CD14-positive monocyte (primary cell): ENCODE results near the gene PCDHA6. TPM values are rescaled to one million over a fixed set of nuclear protein-coding genes. Genes with fewer than 3 reads are reported as not detected.

Source experiments
- DNase-seq, 3 donors: peaks; one replicate each; pipeline ENCODE4 v3.0.0-alpha.2; 2011 to 2022
- H2AFZ ChIP-seq: 2 replicates; pipeline ENCODE4 v1.6.0; 2012; ENCODE audit warnings: mild to moderate bottlenecking, low read depth, low read length, inconsistent platforms; ENCODE audit not compliant: insufficient read depth, poor library complexity, severe bottlenecking
- H3K27ac ChIP-seq, 2 donors: 1 replicate in 1 of 2; 2 replicates in 1 of 2; pipeline ENCODE4 v1.5.1; 2012 to 2013; ENCODE audit warnings: low read length in 2 of 2, control low read depth in 1 of 2, inconsistent platforms in 1 of 2, low read depth in 1 of 2, mild to moderate bottlenecking in 1 of 2
- H3K27me3 ChIP-seq, 2 donors: one replicate each; pipeline versions ENCODE4 v1.6.0 to v1.6.1; 2011 to 2013; ENCODE audit warnings: low read length in 2 of 2; ENCODE audit not compliant: control insufficient read depth in 2 of 2, insufficient read depth in 2 of 2
- H3K36me3 ChIP-seq, 2 donors: replicated peaks in 1 of 2; 1 replicate in 1 of 2; 2 replicates in 1 of 2; pipeline versions ENCODE4 v1.5.1 to v1.6.1; 2012 to 2013; ENCODE audit warnings: low read length in 2 of 2, control low read depth in 1 of 2, inconsistent platforms in 1 of 2, mild to moderate bottlenecking in 1 of 2; ENCODE audit not compliant: insufficient read depth in 2 of 2, control insufficient read depth in 1 of 2
- H3K4me1 ChIP-seq, 2 donors: 1 replicate in 1 of 2; 2 replicates in 1 of 2; pipeline versions ENCODE4 v1.5.1 to v1.6.1; 2012 to 2013; ENCODE audit warnings: low read length in 2 of 2, control low read depth in 1 of 2, inconsistent platforms in 1 of 2, mild to moderate bottlenecking in 1 of 2, moderate library complexity in 1 of 2; ENCODE audit not compliant: insufficient read depth in 2 of 2, control insufficient read depth in 1 of 2
- H3K4me2 ChIP-seq: replicated peaks from 2 replicates; pipeline ENCODE3; 2012; ENCODE audit warnings: low read length, moderate library complexity, mild to moderate bottlenecking; ENCODE audit not compliant: poor library complexity, severe bottlenecking; ENCODE audit errors: extremely low read depth
- H3K4me3 ChIP-seq, 3 experiments: fragments of 200-600 bp in 1 of 3; sonication (generic) in 1 of 3; replicated peaks in 1 of 3; 1 replicate in 2 of 3; 2 replicates in 1 of 3; pipeline ENCODE4 v1.5.1; 2011 to 2013; ENCODE audit warnings: low read length in 3 of 3, mild to moderate bottlenecking in 3 of 3, control low read depth in 2 of 3, low read depth in 2 of 3, inconsistent platforms in 1 of 3, moderate library complexity in 1 of 3
- H3K79me2 ChIP-seq: 2 replicates; pipeline ENCODE4 v1.6.0; 2012; ENCODE audit warnings: mild to moderate bottlenecking, control low read depth, inconsistent platforms, low read length, moderate library complexity; ENCODE audit not compliant: insufficient read depth
- H3K9ac ChIP-seq: 2 replicates; pipeline ENCODE4 v1.6.0; 2017; ENCODE audit warnings: low read length, mild to moderate bottlenecking; ENCODE audit not compliant: insufficient read depth, poor library complexity, severe bottlenecking
- H3K9me3 ChIP-seq, 2 donors: replicated peaks in 1 of 2; 1 replicate in 1 of 2; 2 replicates in 1 of 2; pipeline versions ENCODE4 v1.5.1 to v1.6.1; 2012 to 2013; ENCODE audit warnings: low read length in 2 of 2, control low read depth in 1 of 2; ENCODE audit not compliant: control insufficient read depth in 1 of 2, insufficient read depth in 1 of 2
- H4K20me1 ChIP-seq: 2 replicates; pipeline ENCODE4 v1.6.0; 2012; ENCODE audit warnings: mild to moderate bottlenecking, low read length, control low read depth, moderate library complexity; ENCODE audit not compliant: insufficient read depth
- H3K27ac Mint-ChIP-seq, 7 donors: one replicate each; pipeline ENCODE4 v1.8.0; 2020; ENCODE audit warnings: mild to moderate bottlenecking in 7 of 7, mixed read lengths in 7 of 7, moderate library complexity in 6 of 7, inconsistent platforms in 2 of 7
- H3K27me3 Mint-ChIP-seq, 3 donors: one replicate each; pipeline ENCODE4 v1.8.0; 2021 to 2022; ENCODE audit warnings: low read depth in 3 of 3, mild to moderate bottlenecking in 3 of 3, mixed read lengths in 3 of 3, moderate library complexity in 3 of 3, inconsistent platforms in 1 of 3
- H3K36me3 Mint-ChIP-seq, 2 donors: one replicate each; pipeline ENCODE4 v1.8.0; 2020; ENCODE audit warnings: mixed read lengths in 2 of 2, inconsistent platforms in 1 of 2, mild to moderate bottlenecking in 1 of 2
- H3K4me1 Mint-ChIP-seq: one replicate; pipeline ENCODE4 v1.8.0; 2020; ENCODE audit warnings: mild to moderate bottlenecking, mixed read lengths
- H3K4me3 Mint-ChIP-seq, 2 donors: one replicate each; pipeline ENCODE4 v1.8.0; 2020; ENCODE audit warnings: mild to moderate bottlenecking in 2 of 2, mixed read lengths in 2 of 2, moderate library complexity in 1 of 2
- H3K9me3 Mint-ChIP-seq, 7 donors: one replicate each; pipeline ENCODE4 v1.8.0; 2020 to 2022; ENCODE audit warnings: mixed read lengths in 7 of 7, mild to moderate bottlenecking in 6 of 7, moderate library complexity in 6 of 7, inconsistent platforms in 2 of 7
- WGBS: methylation state at CpG from one replicate; pipeline ENCODE4 v1.1.5; 2013; ENCODE audit warnings: missing lambda C conversion rate; ENCODE audit not compliant: insufficient coverage; 5-methylcytosine and 5-hydroxymethylcytosine counted together
- intact Hi-C, 2 donors: fragments of 100-400 bp; cut with micrococcal nuclease; formaldehyde crosslinking; loops; one replicate each; pipeline versions ENCODE4 v1.15.0 to v1.15.1; 2023
- polyA plus RNA-seq, 3 donors: library from polyadenylated mRNA; depleted of rRNA in 1 of 3; unstranded in 2 of 3; stranded (reverse) in 1 of 3; fragments of 300-500 nt in 2 of 3; fragments of >200 nt in 1 of 3; fragmentation: Illumina TruSeq in 2 of 3; gene quantifications; 1 replicate in 2 of 3; 2 replicates in 1 of 3; pipeline ENCODE4 v1.2.3, GENCODE V29; 2012 to 2021
- TF ChIP-seq, protein P1 (sequence below): fragments of 200-600 bp; IDR thresholded peaks from one replicate; pipeline ENCODE4 v1.8.0; 2022; ENCODE audit warnings: antibody characterized with exemption, mild to moderate bottlenecking

PCDHA6 gene
- polyA plus RNA-seq, 3 donors = not detected

DNA sequence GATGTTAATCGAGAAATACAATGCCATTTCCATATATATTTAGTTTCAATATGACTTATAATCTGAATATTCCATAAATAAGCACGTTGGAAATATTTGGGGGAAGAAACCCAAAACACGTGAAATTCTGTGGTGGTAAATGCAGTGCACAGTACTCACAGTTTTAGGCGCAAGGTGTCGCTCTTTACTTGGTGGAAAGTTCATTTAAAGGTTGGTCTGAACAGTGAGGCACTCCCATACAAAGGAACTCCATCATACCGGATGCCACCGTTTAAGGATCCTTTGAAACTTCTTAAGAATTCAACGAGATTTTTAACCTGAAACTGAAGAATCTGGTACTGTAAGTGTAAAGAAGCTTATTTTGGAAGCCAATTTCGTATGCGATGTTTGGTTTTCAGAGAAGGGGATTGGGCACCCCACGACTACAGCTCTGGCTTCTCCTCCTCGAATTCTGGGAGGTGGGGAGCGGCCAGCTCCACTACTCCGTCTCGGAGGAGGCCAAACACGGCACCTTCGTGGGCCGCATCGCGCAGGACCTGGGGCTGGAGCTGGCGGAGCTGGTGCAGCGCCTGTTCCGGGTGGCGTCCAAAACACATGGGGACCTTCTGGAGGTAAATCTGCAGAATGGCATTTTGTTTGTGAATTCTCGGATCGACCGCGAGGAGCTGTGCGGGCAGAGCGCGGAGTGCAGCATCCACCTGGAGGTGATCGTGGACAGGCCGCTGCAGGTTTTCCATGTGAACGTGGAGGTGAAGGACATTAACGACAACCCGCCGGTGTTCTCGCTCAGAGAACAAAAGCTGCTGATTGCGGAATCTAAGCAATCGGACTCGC is 41.2 kb downstream of the PCDHA6 start, which contains the start of gene PCDHA11:
TSS of gene PCDHA11 (plus strand) at position 237 of the 834 bp plus-strand sequence. CDS start at position 384, 147 bp downstream.
- no peaks in the 10 kb centered on the region for H4K20me1 ChIP-seq
- H3K36me3 ChIP-seq = no peaks in the 10 kb centered on the region
- H3K27me3 ChIP-seq = peaks cover 0 to 11% of the 10 kb centered on the region in 2 donors
- no peak for DNase-seq
- no peaks in the 10 kb centered on the region for H3K79me2 ChIP-seq
- Mint-ChIP-seq H3K4me1 (no peaks in the 10 kb centered on the region), H3K36me3 (peaks cover 0 to 12% of the 10 kb centered on the region in 2 donors), H3K27ac (no peak within 1 kb of the TSS), H3K27me3 (peaks cover 6 to 23% (median 22%) of the 10 kb centered on the region in 3 donors), H3K9me3 (peaks cover 19 to 44% (median 33%) of the 10 kb centered on the region in 7 donors), H3K4me3 (peak within 1 kb of the TSS in 1 of 2 donors; percentile 39)
- no peak within 1 kb of the TSS for H3K27ac ChIP-seq
- 22% methylated on average over 30 of the region's 41 CpGs for WGBS
- no peak within 1 kb of the TSS for H3K9ac ChIP-seq
- H3K4me1 ChIP-seq = no peaks in the 10 kb centered on the region
- H2AFZ ChIP-seq = no peak within 1 kb of the TSS
- intact Hi-C loops = no loop called here
- peaks cover 28 to 49% of the 10 kb centered on the region in 2 donors for H3K9me3 ChIP-seq
- H3K4me3 ChIP-seq = no peak within 1 kb of the TSS
- no peak within 1 kb of the TSS for H3K4me2 ChIP-seq
- TF ChIP-seq, protein P1, sequence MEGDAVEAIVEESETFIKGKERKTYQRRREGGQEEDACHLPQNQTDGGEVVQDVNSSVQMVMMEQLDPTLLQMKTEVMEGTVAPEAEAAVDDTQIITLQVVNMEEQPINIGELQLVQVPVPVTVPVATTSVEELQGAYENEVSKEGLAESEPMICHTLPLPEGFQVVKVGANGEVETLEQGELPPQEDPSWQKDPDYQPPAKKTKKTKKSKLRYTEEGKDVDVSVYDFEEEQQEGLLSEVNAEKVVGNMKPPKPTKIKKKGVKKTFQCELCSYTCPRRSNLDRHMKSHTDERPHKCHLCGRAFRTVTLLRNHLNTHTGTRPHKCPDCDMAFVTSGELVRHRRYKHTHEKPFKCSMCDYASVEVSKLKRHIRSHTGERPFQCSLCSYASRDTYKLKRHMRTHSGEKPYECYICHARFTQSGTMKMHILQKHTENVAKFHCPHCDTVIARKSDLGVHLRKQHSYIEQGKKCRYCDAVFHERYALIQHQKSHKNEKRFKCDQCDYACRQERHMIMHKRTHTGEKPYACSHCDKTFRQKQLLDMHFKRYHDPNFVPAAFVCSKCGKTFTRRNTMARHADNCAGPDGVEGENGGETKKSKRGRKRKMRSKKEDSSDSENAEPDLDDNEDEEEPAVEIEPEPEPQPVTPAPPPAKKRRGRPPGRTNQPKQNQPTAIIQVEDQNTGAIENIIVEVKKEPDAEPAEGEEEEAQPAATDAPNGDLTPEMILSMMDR = no peak

DNA sequence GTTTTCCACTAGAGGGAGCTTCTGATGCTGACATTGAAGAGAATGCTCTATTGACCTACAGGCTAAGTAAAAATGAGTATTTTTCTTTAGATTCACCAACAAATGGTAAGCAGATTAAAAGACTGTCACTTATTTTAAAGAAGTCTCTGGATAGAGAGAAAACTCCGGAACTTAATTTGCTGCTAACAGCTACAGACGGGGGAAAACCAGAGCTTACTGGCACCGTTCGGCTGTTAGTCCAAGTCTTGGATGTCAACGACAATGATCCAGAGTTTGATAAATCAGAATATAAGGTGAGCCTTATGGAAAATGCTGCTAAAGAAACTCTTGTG is 41.8 kb downstream of the PCDHA6 start:
- Mint-ChIP-seq H3K4me3 (peak overlapping the region in 1 of 2 donors; percentile 39), H3K27me3 (peaks cover 6 to 26% (median 22%) of the 10 kb centered on the region in 3 donors), H3K4me1 (no peaks in the 10 kb centered on the region), H3K9me3 (peaks cover 19 to 44% (median 37%) of the 10 kb centered on the region in 7 donors), H3K27ac (no peak overlapping the region), H3K36me3 (peaks cover 0 to 12% of the 10 kb centered on the region in 2 donors)
- no peak for DNase-seq
- H2AFZ ChIP-seq = no peak overlapping the region
- H3K27ac ChIP-seq = no peak overlapping the region
- H3K79me2 ChIP-seq = no peaks in the 10 kb centered on the region
- H4K20me1 ChIP-seq = no peaks in the 10 kb centered on the region
- TF ChIP-seq, protein P1 = no peak
- no peaks in the 10 kb centered on the region for H3K4me1 ChIP-seq
- intact Hi-C loops = no loop called here
- H3K4me3 ChIP-seq = no peak overlapping the region
- no peak overlapping the region for H3K4me2 ChIP-seq
- no peaks in the 10 kb centered on the region for H3K36me3 ChIP-seq
- 73% methylated on average over 4 of the region's 5 CpGs for WGBS
- no peak overlapping the region for H3K9ac ChIP-seq
- H3K9me3 ChIP-seq = peaks cover 28 to 53% of the 10 kb centered on the region in 2 donors
- H3K27me3 ChIP-seq = peaks cover 0 to 15% of the 10 kb centered on the region in 2 donors
